HepG2 (cell line): Measurements from ENCODE around the gene CBX6. TPM values are rescaled to one million over a fixed set of nuclear protein-coding genes. Genes with fewer than 3 reads are reported as not detected.

Experiments
- BCL6 ChIP-seq: IDR thresholded peaks from 2 replicates; pipeline ENCODE4 v1.6.1; 2016; ENCODE audit warnings: missing genetic modification reagents, missing compliant biosample characterization
- DDIT3 ChIP-seq: sonication (generic); formaldehyde crosslinking; IDR thresholded peaks from 2 replicates; pipeline ENCODE4 v1.4.0; 2020; ENCODE audit warnings: mild to moderate bottlenecking, missing genetic modification reagents
- EHMT2 ChIP-seq: fragments of 200-600 bp; sonication (generic); IDR thresholded peaks from 2 replicates; pipeline ENCODE4 v1.7.0; 2017; ENCODE audit warnings: antibody characterized with exemption, low read depth, low read length, borderline replicate concordance
- ETV6 ChIP-seq: sonication (generic); formaldehyde crosslinking; conservative IDR thresholded peaks from 2 replicates; pipeline ENCODE4 v1.4.0; 2020; ENCODE audit warnings: missing genetic modification reagents
- FOXA3 ChIP-seq: IDR thresholded peaks from 2 replicates; pipeline ENCODE4 v1.6.1; 2016; ENCODE audit warnings: missing genetic modification reagents, missing compliant biosample characterization
- MIER3 ChIP-seq: IDR thresholded peaks from 2 replicates; pipeline ENCODE4 v1.6.1; 2016; ENCODE audit warnings: missing compliant biosample characterization, borderline replicate concordance
- NFKB2 ChIP-seq: sonication (generic); formaldehyde crosslinking; IDR thresholded peaks from 2 replicates; pipeline ENCODE4 v1.4.0; 2020; ENCODE audit warnings: missing genetic modification reagents, borderline replicate concordance
- NFRKB ChIP-seq: fragments of 450-650 bp; IDR thresholded peaks from 2 replicates; pipeline ENCODE4 v1.6.1; 2017
- PBX3 ChIP-seq: sonication (generic); formaldehyde crosslinking; IDR thresholded peaks from 2 replicates; pipeline ENCODE4 v1.8.1; 2023; ENCODE audit warnings: missing genetic modification reagents, inconsistent platforms, borderline replicate concordance
- RFXANK ChIP-seq: IDR thresholded peaks from 2 replicates; pipeline ENCODE4 v1.6.1; 2016
- RXRB ChIP-seq: IDR thresholded peaks from 2 replicates; pipeline ENCODE4 v1.6.1; 2016; ENCODE audit warnings: borderline replicate concordance, missing genetic modification reagents, missing compliant biosample characterization
- SIN3A ChIP-seq: IDR thresholded peaks from 2 replicates; pipeline ENCODE4 v1.6.1; 2011; ENCODE audit warnings: low read depth, mild to moderate bottlenecking, control low read depth, low read length, borderline replicate concordance
- ZNF446 ChIP-seq: sonication (generic); formaldehyde crosslinking; IDR thresholded peaks from 2 replicates; pipeline ENCODE4 v1.5.0; 2020; ENCODE audit warnings: mild to moderate bottlenecking, missing genetic modification reagents
- ZSCAN9 ChIP-seq: IDR thresholded peaks from 2 replicates; pipeline ENCODE4 v1.6.1; 2016; ENCODE audit warnings: borderline replicate concordance
- polyA plus RNA-seq, 8 experiments: library from polyadenylated mRNA; depleted of rRNA in 3 of 8; stranded (reverse) in 7 of 8; unstranded in 1 of 8; fragments of >200 nt; fragmentation: Illumina TruSeq in 4 of 8; extraction: Trizol in 4 of 8; gene quantifications; 2 replicates each; pipeline versions ENCODE4 v1.2.1 to v1.2.3, GENCODE V29; 2011 to 2016; ENCODE audit warnings: low read depth in 4 of 8, missing spikeins in 1 of 8, mixed read lengths in 1 of 8; ENCODE audit not compliant: insufficient read depth in 1 of 8
- total RNA-seq, 5 experiments: library from RNA; depleted of rRNA; stranded (reverse); fragments of >200 nt; fragmentation: Illumina TruSeq; extraction: Trizol; gene quantifications; 2 replicates each; pipeline ENCODE4 v1.2.3, GENCODE V29; 2016; ENCODE audit warnings: low read depth in 1 of 5
- TF ChIP-seq, protein P1 (sequence below): sonication (generic); formaldehyde crosslinking; IDR thresholded peaks from 2 replicates; pipeline ENCODE4 v1.5.0; 2020; ENCODE audit warnings: missing genetic modification reagents
- TF ChIP-seq, protein P2 (sequence below): sonication (generic); formaldehyde crosslinking; IDR thresholded peaks from 2 replicates; pipeline ENCODE4 v1.4.0; 2020; ENCODE audit warnings: missing genetic modification reagents
- TF ChIP-seq, protein P3 (sequence below): sonication (generic); formaldehyde crosslinking; conservative IDR thresholded peaks from 2 replicates; pipeline ENCODE4 v1.4.0; 2020; ENCODE audit warnings: missing genetic modification reagents
- TF ChIP-seq, protein P4 (sequence below): sonication (generic); formaldehyde crosslinking; IDR thresholded peaks from 2 replicates; pipeline ENCODE4 v1.4.0; 2020; ENCODE audit warnings: mild to moderate bottlenecking, missing genetic modification reagents, borderline replicate concordance

CBX6 gene
- total and polyA plus RNA-seq, 2 of the 13 experiments (the other 11 are each of a cell fraction or from before 2014, with no cell fraction given) = 1.7 to 6.5 TPM

DNA sequence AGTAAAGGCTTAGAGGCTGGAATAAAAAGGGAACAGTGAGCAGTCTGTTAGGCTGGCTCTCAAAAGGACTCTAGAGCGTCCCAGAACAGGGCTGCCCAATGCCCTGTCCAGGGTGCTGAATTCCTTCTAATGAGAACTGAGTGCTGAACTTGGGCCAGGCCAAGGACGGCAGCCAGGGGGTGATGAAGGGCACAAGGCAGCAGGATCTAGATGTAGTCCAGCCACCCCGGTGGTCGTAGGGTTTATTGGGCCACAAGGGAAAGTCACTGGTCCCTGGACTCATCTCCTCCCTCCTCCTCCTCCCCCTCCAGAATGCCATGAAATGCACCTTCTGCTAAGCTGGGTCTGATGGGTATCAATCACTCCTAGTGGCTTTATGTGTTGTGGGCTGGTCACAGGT lies 47.4 kb downstream of the CBX6 start (continued):
- TF ChIP-seq MIER3 (peak; percentile 49; the same call in 1 of the 2 replicates), NFKB2 (CRISPR knock-in tag) (peak; percentile 85), NFRKB (no peak), RFXANK (no peak), ZNF446 (CRISPR knock-in tag) (no peak), SIN3A (no peak), ZSCAN9 (CRISPR knock-in tag) (peak; percentile 98), ETV6 (CRISPR knock-in tag) (peak; percentile 79; the same call in 1 of the 2 replicates), PBX3 (CRISPR knock-in tag) (peak; percentile 69; the same call in 1 of the 2 replicates), DDIT3 (CRISPR knock-in tag) (no peak), RXRB (CRISPR knock-in tag) (peak; percentile 67; the same call in 1 of the 2 replicates), EHMT2 (peak; percentile 97), BCL6 (peak; percentile 55), FOXA3 (CRISPR knock-in tag) (peak; percentile 27; the same call in 1 of the 2 replicates)
- TF ChIP-seq, protein P1, sequence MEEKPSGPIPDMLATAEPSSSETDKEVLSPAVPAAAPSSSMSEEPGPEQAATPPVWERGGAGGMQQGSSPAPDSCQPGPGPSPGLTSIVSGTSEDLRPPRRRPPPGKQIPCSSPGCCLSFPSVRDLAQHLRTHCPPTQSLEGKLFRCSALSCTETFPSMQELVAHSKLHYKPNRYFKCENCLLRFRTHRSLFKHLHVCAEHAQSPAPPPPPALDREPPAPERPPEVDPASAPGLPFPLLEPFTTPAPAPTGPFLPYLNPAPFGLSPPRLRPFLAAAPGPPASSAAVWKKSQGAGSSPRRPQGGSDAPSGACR (CRISPR knock-in tag) = no peak
- TF ChIP-seq, protein P2, sequence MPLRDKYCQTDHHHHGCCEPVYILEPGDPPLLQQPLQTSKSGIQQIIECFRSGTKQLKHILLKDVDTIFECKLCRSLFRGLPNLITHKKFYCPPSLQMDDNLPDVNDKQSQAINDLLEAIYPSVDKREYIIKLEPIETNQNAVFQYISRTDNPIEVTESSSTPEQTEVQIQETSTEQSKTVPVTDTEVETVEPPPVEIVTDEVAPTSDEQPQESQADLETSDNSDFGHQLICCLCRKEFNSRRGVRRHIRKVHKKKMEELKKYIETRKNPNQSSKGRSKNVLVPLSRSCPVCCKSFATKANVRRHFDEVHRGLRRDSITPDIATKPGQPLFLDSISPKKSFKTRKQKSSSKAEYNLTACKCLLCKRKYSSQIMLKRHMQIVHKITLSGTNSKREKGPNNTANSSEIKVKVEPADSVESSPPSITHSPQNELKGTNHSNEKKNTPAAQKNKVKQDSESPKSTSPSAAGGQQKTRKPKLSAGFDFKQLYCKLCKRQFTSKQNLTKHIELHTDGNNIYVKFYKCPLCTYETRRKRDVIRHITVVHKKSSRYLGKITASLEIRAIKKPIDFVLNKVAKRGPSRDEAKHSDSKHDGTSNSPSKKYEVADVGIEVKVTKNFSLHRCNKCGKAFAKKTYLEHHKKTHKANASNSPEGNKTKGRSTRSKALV (CRISPR knock-in tag) = peak; percentile 53; the same call in 1 of the 2 replicates
- TF ChIP-seq, protein P3, sequence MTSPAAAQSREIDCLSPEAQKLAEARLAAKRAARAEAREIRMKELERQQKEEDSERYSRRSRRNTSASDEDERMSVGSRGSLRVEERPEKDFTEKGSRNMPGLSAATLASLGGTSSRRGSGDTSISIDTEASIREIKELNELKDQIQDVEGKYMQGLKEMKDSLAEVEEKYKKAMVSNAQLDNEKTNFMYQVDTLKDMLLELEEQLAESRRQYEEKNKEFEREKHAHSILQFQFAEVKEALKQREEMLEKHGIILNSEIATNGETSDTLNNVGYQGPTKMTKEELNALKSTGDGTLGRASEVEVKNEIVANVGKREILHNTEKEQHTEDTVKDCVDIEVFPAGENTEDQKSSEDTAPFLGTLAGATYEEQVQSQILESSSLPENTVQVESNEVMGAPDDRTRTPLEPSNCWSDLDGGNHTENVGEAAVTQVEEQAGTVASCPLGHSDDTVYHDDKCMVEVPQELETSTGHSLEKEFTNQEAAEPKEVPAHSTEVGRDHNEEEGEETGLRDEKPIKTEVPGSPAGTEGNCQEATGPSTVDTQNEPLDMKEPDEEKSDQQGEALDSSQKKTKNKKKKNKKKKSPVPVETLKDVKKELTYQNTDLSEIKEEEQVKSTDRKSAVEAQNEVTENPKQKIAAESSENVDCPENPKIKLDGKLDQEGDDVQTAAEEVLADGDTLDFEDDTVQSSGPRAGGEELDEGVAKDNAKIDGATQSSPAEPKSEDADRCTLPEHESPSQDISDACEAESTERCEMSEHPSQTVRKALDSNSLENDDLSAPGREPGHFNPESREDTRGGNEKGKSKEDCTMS (CRISPR knock-in tag) = 0 out of 2 replicates have a peak, but pooled peaks have one; percentile 89
- TF ChIP-seq, protein P4, sequence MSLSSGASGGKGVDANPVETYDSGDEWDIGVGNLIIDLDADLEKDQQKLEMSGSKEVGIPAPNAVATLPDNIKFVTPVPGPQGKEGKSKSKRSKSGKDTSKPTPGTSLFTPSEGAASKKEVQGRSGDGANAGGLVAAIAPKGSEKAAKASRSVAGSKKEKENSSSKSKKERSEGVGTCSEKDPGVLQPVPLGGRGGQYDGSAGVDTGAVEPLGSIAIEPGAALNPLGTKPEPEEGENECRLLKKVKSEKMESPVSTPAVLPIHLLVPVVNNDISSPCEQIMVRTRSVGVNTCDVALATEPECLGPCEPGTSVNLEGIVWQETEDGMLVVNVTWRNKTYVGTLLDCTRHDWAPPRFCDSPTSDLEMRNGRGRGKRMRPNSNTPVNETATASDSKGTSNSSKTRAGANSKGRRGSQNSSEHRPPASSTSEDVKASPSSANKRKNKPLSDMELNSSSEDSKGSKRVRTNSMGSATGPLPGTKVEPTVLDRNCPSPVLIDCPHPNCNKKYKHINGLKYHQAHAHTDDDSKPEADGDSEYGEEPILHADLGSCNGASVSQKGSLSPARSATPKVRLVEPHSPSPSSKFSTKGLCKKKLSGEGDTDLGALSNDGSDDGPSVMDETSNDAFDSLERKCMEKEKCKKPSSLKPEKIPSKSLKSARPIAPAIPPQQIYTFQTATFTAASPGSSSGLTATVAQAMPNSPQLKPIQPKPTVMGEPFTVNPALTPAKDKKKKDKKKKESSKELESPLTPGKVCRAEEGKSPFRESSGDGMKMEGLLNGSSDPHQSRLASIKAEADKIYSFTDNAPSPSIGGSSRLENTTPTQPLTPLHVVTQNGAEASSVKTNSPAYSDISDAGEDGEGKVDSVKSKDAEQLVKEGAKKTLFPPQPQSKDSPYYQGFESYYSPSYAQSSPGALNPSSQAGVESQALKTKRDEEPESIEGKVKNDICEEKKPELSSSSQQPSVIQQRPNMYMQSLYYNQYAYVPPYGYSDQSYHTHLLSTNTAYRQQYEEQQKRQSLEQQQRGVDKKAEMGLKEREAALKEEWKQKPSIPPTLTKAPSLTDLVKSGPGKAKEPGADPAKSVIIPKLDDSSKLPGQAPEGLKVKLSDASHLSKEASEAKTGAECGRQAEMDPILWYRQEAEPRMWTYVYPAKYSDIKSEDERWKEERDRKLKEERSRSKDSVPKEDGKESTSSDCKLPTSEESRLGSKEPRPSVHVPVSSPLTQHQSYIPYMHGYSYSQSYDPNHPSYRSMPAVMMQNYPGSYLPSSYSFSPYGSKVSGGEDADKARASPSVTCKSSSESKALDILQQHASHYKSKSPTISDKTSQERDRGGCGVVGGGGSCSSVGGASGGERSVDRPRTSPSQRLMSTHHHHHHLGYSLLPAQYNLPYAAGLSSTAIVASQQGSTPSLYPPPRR = no peak; the same call in 1 of the 2 replicates
